HG03175 (cell line): ENCODE data around the gene GATC.

ENCODE experiments used
- ATAC-seq: cut with Tn5 transposase; IDR thresholded peaks from one replicate; pipeline ENCODE4 v1.9.1; 2021; ENCODE audit warnings: mild to moderate bottlenecking, moderate library complexity; ENCODE audit not compliant: unreplicated experiment

Gene GATC

GRCh38 chr12:120445911-120446843, at the start of gene GATC, which contains the start of gene TRIAP1:
Gene GATC, plus strand, starts transcription at chr12:120446444. Its CDS starts 37 bp downstream, at chr12:120446481.
Gene TRIAP1, minus strand, starts transcription at chr12:120446384. Its CDS starts 12 bp downstream, at chr12:120446372.
- peak; percentile 91 for ATAC-seq

- no peak for ATAC-seq
Measured at GRCh38 chr12:120397824-120398540, 48.3 kb upstream of the GATC start.

GRCh38 chr12:120399531-120399930, 46.7 kb upstream of the GATC start:
- ATAC-seq: no peak

GRCh38 chr12:120402217-120402616, 44.0 kb upstream of the GATC start:
- no peak for ATAC-seq

GRCh38 chr12:120403869-120404268, 42.4 kb upstream of the GATC start:
- no peak for ATAC-seq

GRCh38 chr12:120404271-120404670, 42.0 kb upstream of the GATC start:
- no peak for ATAC-seq

GRCh38 chr12:120406069-120406468, 40.2 kb upstream of the GATC start:
- no peak for ATAC-seq

GRCh38 chr12:120406553-120406952, 39.7 kb upstream of the GATC start:
- ATAC-seq: no peak

- ATAC-seq: no peak
Measured at GRCh38 chr12:120408771-120409170, 37.5 kb upstream of the GATC start.

- no peak for ATAC-seq
Measured at GRCh38 chr12:120412421-120412820, 33.8 kb upstream of the GATC start.

- no peak for ATAC-seq
Measured at GRCh38 chr12:120413901-120414695, 32.1 kb upstream of the GATC start.

- ATAC-seq: no peak
Measured at GRCh38 chr12:120416490-120417216, 29.6 kb upstream of the GATC start.

- no peak for ATAC-seq
Measured at GRCh38 chr12:120417917-120418580, 28.2 kb upstream of the GATC start.

- no peak for ATAC-seq
Measured at GRCh38 chr12:120421701-120422100, 24.5 kb upstream of the GATC start.

GRCh38 chr12:120422892-120423456, 23.3 kb upstream of the GATC start:
- ATAC-seq: no peak

GRCh38 chr12:120425797-120426196, 20.4 kb upstream of the GATC start:
- no peak for ATAC-seq

- no peak for ATAC-seq
Measured at GRCh38 chr12:120428597-120429229, 17.5 kb upstream of the GATC start.

GRCh38 chr12:120429368-120429767, 16.9 kb upstream of the GATC start:
- no peak for ATAC-seq
